ENCODE results near the gene TNRC6B.

Gene TNRC6B

DNA sequence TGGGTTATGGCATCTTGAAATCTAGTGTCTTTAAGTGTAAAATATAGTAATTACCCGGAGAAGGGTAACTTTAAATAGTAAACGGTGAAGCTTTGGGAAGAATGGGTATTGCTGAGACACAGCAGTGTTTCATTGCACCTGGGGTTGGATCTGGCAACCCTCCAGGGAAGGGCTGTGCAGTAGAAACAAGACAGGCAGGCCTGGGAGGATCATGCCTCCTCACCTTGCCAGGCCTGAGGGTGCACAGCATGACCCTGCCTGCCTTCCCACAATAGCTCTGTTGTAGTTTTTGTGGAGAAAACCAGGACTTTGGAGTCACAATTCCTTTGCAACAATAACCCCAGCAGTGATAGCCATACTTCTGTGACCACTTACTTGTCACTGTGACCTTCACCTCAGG, 104.0 kb downstream of the TNRC6B start:
- TF ChIP-seq, protein P1, sequence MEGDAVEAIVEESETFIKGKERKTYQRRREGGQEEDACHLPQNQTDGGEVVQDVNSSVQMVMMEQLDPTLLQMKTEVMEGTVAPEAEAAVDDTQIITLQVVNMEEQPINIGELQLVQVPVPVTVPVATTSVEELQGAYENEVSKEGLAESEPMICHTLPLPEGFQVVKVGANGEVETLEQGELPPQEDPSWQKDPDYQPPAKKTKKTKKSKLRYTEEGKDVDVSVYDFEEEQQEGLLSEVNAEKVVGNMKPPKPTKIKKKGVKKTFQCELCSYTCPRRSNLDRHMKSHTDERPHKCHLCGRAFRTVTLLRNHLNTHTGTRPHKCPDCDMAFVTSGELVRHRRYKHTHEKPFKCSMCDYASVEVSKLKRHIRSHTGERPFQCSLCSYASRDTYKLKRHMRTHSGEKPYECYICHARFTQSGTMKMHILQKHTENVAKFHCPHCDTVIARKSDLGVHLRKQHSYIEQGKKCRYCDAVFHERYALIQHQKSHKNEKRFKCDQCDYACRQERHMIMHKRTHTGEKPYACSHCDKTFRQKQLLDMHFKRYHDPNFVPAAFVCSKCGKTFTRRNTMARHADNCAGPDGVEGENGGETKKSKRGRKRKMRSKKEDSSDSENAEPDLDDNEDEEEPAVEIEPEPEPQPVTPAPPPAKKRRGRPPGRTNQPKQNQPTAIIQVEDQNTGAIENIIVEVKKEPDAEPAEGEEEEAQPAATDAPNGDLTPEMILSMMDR (conservative IDR thresholded peaks at IDR 0.05; ENCODE audit: low read length) = no peak
- H3K4me3 ChIP-seq (ENCODE audit: low read length) = no peak overlapping the region
- no peak for DNase-seq (ENCODE audit: low read depth)

DNA sequence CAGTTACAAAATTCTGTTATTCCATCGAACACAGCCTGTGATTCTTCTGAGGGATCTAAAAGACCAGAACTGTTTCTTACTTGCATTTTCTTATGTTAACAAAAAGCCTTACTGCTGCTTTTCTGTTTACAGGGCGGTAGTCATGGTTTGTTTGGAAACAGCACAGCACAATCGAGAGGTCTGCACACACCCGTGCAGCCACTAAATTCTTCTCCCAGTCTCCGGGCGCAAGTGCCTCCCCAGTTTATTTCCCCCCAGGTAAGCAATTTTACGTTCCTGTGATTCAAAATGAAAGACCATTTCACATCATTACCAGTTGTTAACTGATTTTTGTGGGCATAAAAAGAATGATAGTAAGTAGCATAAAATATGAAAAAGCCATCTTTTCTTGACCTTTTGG, 107.8 kb downstream of the TNRC6B start:
- TF ChIP-seq, protein P1 (conservative IDR thresholded peaks at IDR 0.05; ENCODE audit: low read length) = no peak
- no peak overlapping the region for H3K4me3 ChIP-seq (ENCODE audit: low read length)
- DNase-seq (ENCODE audit: low read depth) = no peak

DNA sequence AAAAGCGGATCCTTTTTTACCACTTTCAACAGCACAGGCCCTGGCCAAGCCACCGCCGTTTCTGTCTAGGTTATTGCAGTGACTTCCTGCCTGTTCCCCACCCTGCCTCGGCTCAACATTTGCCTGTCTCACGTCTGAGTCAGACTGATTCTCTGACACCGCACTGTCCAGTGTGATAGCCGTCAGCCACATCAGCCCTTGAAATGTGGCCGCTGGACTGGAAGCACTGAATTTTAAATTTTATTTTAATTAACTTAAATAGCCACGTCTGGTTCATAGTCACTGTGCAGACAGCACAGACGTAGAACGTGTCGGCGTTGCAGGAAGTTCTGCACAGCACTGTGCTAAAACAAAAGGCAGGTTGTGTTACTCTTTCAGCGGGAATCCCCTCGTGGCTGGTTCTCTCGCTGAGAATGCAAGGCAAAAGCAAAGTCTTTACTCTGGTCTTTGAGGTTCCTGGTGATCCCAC, 112.3 kb downstream of the TNRC6B start:
- DNase-seq (ENCODE audit: low read depth) = no peak
- TF ChIP-seq, protein P1 (conservative IDR thresholded peaks at IDR 0.05; ENCODE audit: low read length) = no peak
- H3K4me3 ChIP-seq (ENCODE audit: low read length) = no peak overlapping the region

DNA sequence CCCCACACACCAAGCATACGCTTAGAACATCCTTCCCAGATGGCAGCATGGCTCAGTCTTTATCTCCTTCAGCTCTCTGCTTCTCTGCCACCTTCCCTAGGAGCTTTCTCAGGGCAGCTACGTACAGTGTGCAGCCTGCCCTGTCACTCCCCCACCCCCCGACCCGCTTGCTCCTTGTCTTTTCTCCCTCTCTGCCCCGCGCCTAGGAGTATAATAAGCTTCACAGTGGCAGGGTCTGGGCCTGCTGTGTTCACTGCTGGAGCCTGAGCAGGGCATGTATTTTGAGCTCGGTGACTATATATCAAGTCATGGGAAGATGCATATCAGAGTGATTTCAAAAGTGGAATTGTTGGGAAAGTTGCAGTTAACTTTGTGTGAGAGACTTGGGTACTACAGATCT, 112.8 kb downstream of the TNRC6B start:
- DNase-seq (ENCODE audit: low read depth) = no peak
- no peak overlapping the region for H3K4me3 ChIP-seq (ENCODE audit: low read length)
- TF ChIP-seq, protein P1 (conservative IDR thresholded peaks at IDR 0.05; ENCODE audit: low read length) = no peak

DNA sequence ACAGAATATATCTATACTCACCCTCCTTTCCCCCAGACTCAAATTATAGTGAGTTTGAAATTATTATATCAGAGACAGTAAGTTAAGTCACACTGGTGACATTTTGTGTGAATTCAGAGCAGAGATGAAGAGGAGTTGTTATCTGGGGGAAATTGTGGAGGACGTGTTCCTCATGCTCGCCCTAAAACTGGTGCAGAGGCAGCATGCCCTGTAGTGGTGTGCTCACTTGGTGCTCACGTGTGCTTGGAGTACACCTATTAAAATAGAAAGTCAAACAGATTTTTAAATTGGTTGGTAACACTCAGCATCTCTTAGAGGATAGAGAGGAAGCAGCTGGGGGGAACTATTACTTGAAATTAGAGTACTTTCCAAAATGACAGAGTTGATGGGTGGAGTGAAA, 117.0 kb downstream of the TNRC6B start:
- TF ChIP-seq, protein P1 (conservative IDR thresholded peaks at IDR 0.05; ENCODE audit: low read length) = no peak
- no peak overlapping the region for H3K4me3 ChIP-seq (ENCODE audit: low read length)
- no peak for DNase-seq (ENCODE audit: low read depth)

DNA sequence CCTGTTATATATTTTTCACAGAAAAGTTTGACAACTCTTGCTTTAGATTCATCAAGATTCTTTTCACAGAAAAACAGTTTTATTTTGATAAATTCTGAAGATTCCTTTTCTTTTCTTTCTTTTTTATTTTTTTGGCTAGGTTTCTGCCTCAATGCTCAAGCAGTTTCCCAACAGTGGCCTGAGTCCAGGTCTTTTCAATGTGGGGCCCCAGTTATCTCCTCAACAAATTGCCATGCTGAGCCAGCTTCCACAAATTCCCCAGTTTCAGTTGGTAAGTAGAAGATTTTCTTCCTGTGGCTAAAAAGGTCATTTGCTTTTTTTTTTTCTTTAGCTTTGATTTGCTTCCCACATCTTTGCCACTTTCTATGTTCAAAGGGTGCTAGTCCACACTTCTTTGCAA, 122.6 kb downstream of the TNRC6B start:
- DNase-seq (ENCODE audit: low read depth) = no peak
- no peak overlapping the region for H3K4me3 ChIP-seq (ENCODE audit: low read length)
- TF ChIP-seq, protein P1 (conservative IDR thresholded peaks at IDR 0.05; ENCODE audit: low read length) = no peak

DNA sequence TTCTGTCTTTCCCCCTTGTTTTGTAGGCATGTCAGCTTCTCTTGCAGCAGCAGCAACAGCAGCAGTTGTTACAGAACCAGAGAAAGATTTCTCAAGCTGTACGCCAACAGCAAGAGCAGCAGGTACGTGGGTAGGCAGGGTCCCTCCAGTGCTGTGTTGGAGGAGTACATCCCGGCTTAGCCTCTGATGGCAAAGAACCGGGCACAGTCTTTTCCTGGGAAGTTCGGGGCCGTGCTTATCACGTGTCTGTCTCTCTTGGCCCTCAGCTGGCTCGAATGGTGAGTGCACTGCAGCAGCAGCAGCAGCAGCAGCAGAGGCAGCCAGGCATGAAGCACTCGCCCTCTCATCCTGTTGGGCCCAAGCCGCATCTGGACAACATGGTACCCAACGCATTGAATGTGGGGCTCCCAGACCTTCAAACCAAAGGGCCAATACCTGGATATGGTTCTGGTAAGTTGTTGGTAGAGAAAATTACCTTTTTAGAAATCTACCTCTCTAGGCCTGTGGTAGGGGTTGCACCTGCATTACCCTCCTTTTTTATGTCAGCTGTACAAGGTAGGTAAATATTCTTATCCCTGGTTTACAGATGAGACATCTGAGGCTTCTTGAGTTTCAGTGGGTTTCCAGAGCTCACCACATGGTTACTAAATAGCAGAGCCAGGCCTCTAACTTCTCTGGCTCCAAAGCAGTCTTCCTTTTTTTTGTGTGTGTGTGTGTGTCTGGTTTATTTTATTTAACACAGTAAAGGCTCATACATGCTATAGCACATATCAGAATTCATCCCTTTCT, 123.4 kb downstream of the TNRC6B start:
- no peak for DNase-seq (ENCODE audit: low read depth)
- H3K4me3 ChIP-seq (ENCODE audit: low read length) = no peak overlapping the region
- TF ChIP-seq, protein P1 (conservative IDR thresholded peaks at IDR 0.05; ENCODE audit: low read length) = no peak
